AG09309 (cell line): Measurements from ENCODE around the gene NFATC1.

ENCODE experiments used
- DNase-seq: peaks from one replicate; pipeline ENCODE4 v3.0.0-alpha.2; 2010; ENCODE audit warnings: low read depth
- H3K4me3 ChIP-seq: 2 replicates; pipeline ENCODE4 v1.5.1; 2011; ENCODE audit warnings: mild to moderate bottlenecking, low read depth, low read length, moderate library complexity; ENCODE audit not compliant: control insufficient read depth
- CTCF ChIP-seq: IDR thresholded peaks from 2 replicates; pipeline ENCODE4 v1.5.1; 2011; ENCODE audit warnings: mild to moderate bottlenecking, low read depth, low read length, inconsistent platforms; ENCODE audit not compliant: insufficient read depth, control insufficient read depth; ENCODE audit errors: missing control alignments

Gene NFATC1

GRCh38 chr18:79411614-79412526, 16.1 kb downstream of the NFATC1 start:
- DNase-seq: no peak
- TF ChIP-seq CTCF: no peak
- no peak overlapping the region for H3K4me3 ChIP-seq

DNA sequence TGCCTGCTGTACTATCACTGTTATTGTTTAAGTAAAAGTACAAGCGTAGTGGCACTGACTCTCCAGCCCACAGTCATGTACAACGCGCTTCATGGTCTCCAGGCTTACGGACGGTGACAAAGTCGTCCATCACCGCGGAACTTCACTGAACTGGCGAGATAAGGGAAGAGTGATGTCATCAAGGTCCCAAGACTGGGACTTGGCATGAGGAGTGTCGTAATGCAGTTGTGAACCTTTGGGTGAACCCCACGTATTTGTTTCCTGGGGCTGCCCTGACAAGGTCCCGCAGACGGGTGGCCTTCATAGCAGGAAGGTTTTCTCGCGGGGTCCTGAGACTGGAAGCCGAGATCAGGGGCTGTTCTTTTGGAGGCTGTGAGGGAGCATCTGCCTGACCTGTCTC, 17.3 kb downstream of the NFATC1 start:
- TF ChIP-seq CTCF: no peak
- no peak overlapping the region for H3K4me3 ChIP-seq
- DNase-seq: no peak

- TF ChIP-seq CTCF: no peak
- H3K4me3 ChIP-seq: no peak overlapping the region
- no peak for DNase-seq
These were observed 17.7 kb downstream of the NFATC1 start for GRCh38 chr18:79413426-79413825.

DNA sequence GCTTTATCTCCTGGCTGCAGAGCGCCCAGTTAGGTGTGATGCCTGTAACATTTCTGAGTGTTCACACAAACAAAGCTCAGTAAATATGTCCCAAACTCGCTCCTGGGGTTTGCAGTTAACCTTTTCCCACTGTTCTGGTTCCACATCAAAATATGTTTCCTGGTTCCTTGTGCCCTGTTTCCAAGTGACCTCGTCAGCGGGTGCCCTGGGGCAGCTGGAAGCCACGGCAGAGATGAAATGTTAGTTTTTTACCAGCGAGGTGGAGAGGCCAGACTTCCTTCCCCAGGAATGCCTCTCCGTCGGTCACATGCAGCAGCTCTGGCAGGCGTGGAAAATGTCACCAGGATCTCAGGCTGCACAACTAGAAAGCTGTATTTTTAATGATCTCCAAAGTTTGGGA, 18.2 kb downstream of the NFATC1 start:
- no peak for DNase-seq
- no peak overlapping the region for H3K4me3 ChIP-seq
- no peak for TF ChIP-seq CTCF

- no peak overlapping the region for H3K4me3 ChIP-seq
- DNase-seq: no peak
- TF ChIP-seq CTCF: no peak
These were observed 20.4 kb downstream of the NFATC1 start for GRCh38 chr18:79416022-79416676.

DNA sequence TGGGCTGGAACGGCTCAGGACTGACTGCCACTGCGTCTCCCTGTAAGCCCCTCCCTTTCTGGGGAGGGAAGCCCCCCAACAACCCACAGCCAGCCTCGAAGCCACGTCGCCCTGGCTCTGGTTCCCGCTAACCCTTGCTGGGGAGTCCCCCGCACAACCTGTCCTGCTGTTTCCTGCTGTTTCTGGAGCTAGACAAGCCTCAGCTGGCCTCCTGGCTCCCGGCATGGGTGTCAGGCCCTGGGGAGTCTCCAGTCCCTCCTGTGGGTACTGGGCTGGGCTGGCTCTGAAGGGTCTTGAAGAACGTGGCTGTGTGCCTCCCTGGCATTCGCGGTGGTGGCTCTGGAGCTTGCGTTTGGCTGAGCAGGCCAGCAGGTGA, 20.9 kb downstream of the NFATC1 start:
- no peak for TF ChIP-seq CTCF
- no peak for DNase-seq
- H3K4me3 ChIP-seq: no peak overlapping the region
